Measurements from ENCODE around the gene MRPL53. TPM values are rescaled to one million over a fixed set of nuclear protein-coding genes. Genes with fewer than 3 reads are reported as not detected.
A peak's percentile ranks its signal among the peaks of the same experiment; 100 is the strongest.

MRPL53 gene
- total and polyA plus RNA-seq, 2 of the 13 experiments (the other 11 are each of a cell fraction or from before 2014, with no cell fraction given): 34.3 to 51.9 TPM

DNA sequence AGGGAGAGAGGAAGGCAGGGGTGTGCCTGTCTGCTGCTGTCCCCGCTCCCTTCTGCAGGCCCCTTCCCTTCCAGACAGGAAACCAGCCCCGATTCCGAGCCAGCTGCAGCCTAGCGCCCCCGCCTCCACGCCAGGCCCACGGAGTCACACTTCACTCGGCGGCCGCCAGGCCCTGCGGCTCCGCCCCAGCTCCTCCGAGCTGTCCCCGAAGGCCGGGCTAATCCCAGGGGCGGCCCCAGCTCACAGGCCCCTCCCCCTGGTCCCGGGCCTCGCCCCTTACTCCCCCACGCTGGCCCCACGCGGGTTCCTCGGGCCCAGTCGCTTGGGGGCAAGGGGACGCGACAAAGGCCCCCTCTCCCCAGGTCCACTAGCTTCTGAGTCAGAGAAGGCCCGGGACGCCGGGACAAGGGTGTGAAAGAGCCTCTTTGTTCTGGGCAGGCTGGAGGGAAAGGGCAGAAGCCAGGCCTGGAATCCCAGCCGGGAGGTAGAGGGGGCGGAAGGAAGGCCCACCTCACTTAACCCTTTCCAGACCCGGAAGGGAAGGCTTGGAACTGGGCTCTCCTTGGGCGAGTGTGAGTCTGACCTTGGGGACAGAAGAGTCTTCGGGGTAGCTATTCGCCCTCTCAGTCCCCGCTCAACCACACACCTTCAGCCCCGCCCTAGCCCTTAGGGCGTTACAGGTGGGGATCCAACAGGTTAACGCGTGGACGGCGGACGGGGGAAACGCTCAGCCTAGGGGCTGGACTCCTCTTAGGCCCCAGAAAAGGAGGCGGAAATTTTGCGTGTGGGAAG, 31.9 kb downstream of the MRPL53 start (continued):
- TF ChIP-seq, protein P1, sequence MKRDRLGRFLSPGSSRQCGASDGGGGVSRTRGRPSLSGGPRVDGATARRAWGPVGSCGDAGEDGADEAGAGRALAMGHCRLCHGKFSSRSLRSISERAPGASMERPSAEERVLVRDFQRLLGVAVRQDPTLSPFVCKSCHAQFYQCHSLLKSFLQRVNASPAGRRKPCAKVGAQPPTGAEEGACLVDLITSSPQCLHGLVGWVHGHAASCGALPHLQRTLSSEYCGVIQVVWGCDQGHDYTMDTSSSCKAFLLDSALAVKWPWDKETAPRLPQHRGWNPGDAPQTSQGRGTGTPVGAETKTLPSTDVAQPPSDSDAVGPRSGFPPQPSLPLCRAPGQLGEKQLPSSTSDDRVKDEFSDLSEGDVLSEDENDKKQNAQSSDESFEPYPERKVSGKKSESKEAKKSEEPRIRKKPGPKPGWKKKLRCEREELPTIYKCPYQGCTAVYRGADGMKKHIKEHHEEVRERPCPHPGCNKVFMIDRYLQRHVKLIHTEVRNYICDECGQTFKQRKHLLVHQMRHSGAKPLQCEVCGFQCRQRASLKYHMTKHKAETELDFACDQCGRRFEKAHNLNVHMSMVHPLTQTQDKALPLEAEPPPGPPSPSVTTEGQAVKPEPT (CRISPR knock-in tag; IDR thresholded peaks at IDR 0.05; ENCODE audit: low read depth): peak; percentile 87
- TF ChIP-seq JUN (CRISPR knock-in tag; IDR thresholded peaks at IDR 0.05): peak; percentile 82; the same call in 1 of the 2 replicates
- TF ChIP-seq CCDC6 (CRISPR knock-in tag; IDR thresholded peaks at IDR 0.05): peak; percentile 77
- no peak for TF ChIP-seq NR3C1 (CRISPR knock-in tag; IDR thresholded peaks at IDR 0.05)
- TF ChIP-seq, protein P2, sequence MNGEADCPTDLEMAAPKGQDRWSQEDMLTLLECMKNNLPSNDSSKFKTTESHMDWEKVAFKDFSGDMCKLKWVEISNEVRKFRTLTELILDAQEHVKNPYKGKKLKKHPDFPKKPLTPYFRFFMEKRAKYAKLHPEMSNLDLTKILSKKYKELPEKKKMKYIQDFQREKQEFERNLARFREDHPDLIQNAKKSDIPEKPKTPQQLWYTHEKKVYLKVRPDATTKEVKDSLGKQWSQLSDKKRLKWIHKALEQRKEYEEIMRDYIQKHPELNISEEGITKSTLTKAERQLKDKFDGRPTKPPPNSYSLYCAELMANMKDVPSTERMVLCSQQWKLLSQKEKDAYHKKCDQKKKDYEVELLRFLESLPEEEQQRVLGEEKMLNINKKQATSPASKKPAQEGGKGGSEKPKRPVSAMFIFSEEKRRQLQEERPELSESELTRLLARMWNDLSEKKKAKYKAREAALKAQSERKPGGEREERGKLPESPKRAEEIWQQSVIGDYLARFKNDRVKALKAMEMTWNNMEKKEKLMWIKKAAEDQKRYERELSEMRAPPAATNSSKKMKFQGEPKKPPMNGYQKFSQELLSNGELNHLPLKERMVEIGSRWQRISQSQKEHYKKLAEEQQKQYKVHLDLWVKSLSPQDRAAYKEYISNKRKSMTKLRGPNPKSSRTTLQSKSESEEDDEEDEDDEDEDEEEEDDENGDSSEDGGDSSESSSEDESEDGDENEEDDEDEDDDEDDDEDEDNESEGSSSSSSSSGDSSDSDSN (CRISPR knock-in tag; IDR thresholded peaks at IDR 0.05): peak; percentile 90
- TF ChIP-seq, protein P3, sequence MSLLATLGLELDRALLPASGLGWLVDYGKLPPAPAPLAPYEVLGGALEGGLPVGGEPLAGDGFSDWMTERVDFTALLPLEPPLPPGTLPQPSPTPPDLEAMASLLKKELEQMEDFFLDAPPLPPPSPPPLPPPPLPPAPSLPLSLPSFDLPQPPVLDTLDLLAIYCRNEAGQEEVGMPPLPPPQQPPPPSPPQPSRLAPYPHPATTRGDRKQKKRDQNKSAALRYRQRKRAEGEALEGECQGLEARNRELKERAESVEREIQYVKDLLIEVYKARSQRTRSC (CRISPR knock-in tag; IDR thresholded peaks at IDR 0.05; ENCODE audit: low read depth): no peak
- TF ChIP-seq SAP130 (CRISPR knock-in tag; IDR thresholded peaks at IDR 0.05; ENCODE audit: low read depth): peak; percentile 91
- TF ChIP-seq JUND (CRISPR knock-in tag; IDR thresholded peaks at IDR 0.05): peak; percentile 76; the same call in 1 of the 2 replicates
- TF ChIP-seq HNRNPH1 (optimal IDR thresholded peaks at IDR 0.05; ENCODE audit: low read depth, low read length): no peak
- TF ChIP-seq CC2D1A (CRISPR knock-in tag; IDR thresholded peaks at IDR 0.05): no peak
- TF ChIP-seq, protein P4, sequence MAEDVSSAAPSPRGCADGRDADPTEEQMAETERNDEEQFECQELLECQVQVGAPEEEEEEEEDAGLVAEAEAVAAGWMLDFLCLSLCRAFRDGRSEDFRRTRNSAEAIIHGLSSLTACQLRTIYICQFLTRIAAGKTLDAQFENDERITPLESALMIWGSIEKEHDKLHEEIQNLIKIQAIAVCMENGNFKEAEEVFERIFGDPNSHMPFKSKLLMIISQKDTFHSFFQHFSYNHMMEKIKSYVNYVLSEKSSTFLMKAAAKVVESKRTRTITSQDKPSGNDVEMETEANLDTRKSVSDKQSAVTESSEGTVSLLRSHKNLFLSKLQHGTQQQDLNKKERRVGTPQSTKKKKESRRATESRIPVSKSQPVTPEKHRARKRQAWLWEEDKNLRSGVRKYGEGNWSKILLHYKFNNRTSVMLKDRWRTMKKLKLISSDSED (CRISPR knock-in tag; IDR thresholded peaks at IDR 0.05): no peak
- TF ChIP-seq KDM4B (CRISPR knock-in tag; IDR thresholded peaks at IDR 0.05): no peak; the same call in 1 of the 2 replicates
- peak; percentile 92 for TF ChIP-seq ZMAT3 (CRISPR knock-in tag; conservative IDR thresholded peaks at IDR 0.05)
- TF ChIP-seq ZNF790 (CRISPR knock-in tag; IDR thresholded peaks at IDR 0.05; ENCODE audit: borderline replicate concordance): peak; percentile 86; the same call in 1 of the 2 replicates
- no peak for TF ChIP-seq ZNF83 (CRISPR knock-in tag; IDR thresholded peaks at IDR 0.05; ENCODE audit: borderline replicate concordance)
- TF ChIP-seq, protein P5, sequence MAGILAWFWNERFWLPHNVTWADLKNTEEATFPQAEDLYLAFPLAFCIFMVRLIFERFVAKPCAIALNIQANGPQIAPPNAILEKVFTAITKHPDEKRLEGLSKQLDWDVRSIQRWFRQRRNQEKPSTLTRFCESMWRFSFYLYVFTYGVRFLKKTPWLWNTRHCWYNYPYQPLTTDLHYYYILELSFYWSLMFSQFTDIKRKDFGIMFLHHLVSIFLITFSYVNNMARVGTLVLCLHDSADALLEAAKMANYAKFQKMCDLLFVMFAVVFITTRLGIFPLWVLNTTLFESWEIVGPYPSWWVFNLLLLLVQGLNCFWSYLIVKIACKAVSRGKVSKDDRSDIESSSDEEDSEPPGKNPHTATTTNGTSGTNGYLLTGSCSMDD (CRISPR knock-in tag; IDR thresholded peaks at IDR 0.05): no peak
- no peak; the same call in 1 of the 2 replicates for TF ChIP-seq ZNF331 (CRISPR knock-in tag; IDR thresholded peaks at IDR 0.05)
- TF ChIP-seq ZNF550 (CRISPR knock-in tag; IDR thresholded peaks at IDR 0.05; ENCODE audit: borderline replicate concordance): no peak
- no peak for TF ChIP-seq ZFP62 (CRISPR knock-in tag; IDR thresholded peaks at IDR 0.05)
- TF ChIP-seq, protein P6, sequence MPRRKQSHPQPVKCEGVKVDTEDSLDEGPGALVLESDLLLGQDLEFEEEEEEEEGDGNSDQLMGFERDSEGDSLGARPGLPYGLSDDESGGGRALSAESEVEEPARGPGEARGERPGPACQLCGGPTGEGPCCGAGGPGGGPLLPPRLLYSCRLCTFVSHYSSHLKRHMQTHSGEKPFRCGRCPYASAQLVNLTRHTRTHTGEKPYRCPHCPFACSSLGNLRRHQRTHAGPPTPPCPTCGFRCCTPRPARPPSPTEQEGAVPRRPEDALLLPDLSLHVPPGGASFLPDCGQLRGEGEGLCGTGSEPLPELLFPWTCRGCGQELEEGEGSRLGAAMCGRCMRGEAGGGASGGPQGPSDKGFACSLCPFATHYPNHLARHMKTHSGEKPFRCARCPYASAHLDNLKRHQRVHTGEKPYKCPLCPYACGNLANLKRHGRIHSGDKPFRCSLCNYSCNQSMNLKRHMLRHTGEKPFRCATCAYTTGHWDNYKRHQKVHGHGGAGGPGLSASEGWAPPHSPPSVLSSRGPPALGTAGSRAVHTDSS (CRISPR knock-in tag; conservative IDR thresholded peaks at IDR 0.05): no peak
- TF ChIP-seq MAFG (CRISPR knock-in tag; IDR thresholded peaks at IDR 0.05): no peak

Measured in HepG2 (cell line).